Natural killer cell (primary cell): ENCODE results near the gene ECHS1. TPM values are rescaled to one million over a fixed set of nuclear protein-coding genes. Genes with fewer than 3 reads are reported as not detected.

ENCODE experiments used
- ATAC-seq, 3 donors: fragments of 150-1000 bp in 2 of 3; fragments of 200-7000 bp in 1 of 3; cut with Tn5 transposase; 1 replicate in 1 of 3; 2 replicates in 2 of 3; pipeline ENCODE4 v1.10.0; 2021; ENCODE audit warnings: mild to moderate bottlenecking in 2 of 3, moderate library complexity in 2 of 3
- DNase-seq, 2 donors: peaks; one replicate each; pipeline versions ENCODE4 v3.0.0 to v3.0.0-alpha.2; 2013 to 2021; ENCODE audit warnings: mixed read lengths in 1 of 2
- H3K27ac ChIP-seq: one replicate; pipeline ENCODE4 v1.5.1; 2013; ENCODE audit warnings: mild to moderate bottlenecking, low read length
- H3K27me3 ChIP-seq: one replicate; pipeline ENCODE4 v1.6.1; 2013; ENCODE audit warnings: low read length; ENCODE audit not compliant: control insufficient read depth, insufficient read depth
- H3K36me3 ChIP-seq: one replicate; pipeline ENCODE4 v1.6.1; 2013; ENCODE audit warnings: low read length; ENCODE audit not compliant: control insufficient read depth, insufficient read depth
- H3K4me1 ChIP-seq: one replicate; pipeline ENCODE4 v1.6.1; 2013; ENCODE audit warnings: low read length; ENCODE audit not compliant: control insufficient read depth, insufficient read depth
- H3K4me3 ChIP-seq: one replicate; pipeline ENCODE4 v1.5.1; 2013; ENCODE audit warnings: low read length
- H3K9me3 ChIP-seq: one replicate; pipeline ENCODE4 v1.6.1; 2013; ENCODE audit warnings: low read length; ENCODE audit not compliant: control insufficient read depth, insufficient read depth
- H3K27ac Mint-ChIP-seq, 2 donors: one replicate each; pipeline ENCODE4 v1.8.0; 2022; ENCODE audit warnings: mild to moderate bottlenecking in 2 of 2, mixed read lengths in 2 of 2, moderate library complexity in 1 of 2
- H3K27me3 Mint-ChIP-seq, 2 donors: one replicate each; pipeline ENCODE4 v1.8.0; 2022; ENCODE audit warnings: low read depth in 2 of 2, mixed read lengths in 2 of 2
- H3K36me3 Mint-ChIP-seq: one replicate; pipeline ENCODE4 v1.8.0; 2022; ENCODE audit warnings: mixed read lengths
- H3K4me1 Mint-ChIP-seq, 2 donors: one replicate each; pipeline ENCODE4 v1.8.0; 2022; ENCODE audit warnings: mixed read lengths in 2 of 2
- H3K4me3 Mint-ChIP-seq: one replicate; pipeline ENCODE4 v1.8.0; 2022; ENCODE audit warnings: mild to moderate bottlenecking, moderate library complexity, mixed read lengths
- H3K9me3 Mint-ChIP-seq, 2 donors: one replicate each; pipeline ENCODE4 v1.8.0; 2022; ENCODE audit warnings: mixed read lengths in 2 of 2
- WGBS: methylation state at CpG from one replicate; pipeline ENCODE4 v1.1.7; 2013; ENCODE audit warnings: missing lambda C conversion rate; ENCODE audit not compliant: insufficient coverage; 5-methylcytosine and 5-hydroxymethylcytosine counted together
- intact Hi-C: fragments of 100-400 bp; cut with micrococcal nuclease; formaldehyde crosslinking; loops from one replicate; pipeline ENCODE4 v1.14.2; 2022
- total RNA-seq, 4 donors: library from RNA; stranded (reverse); fragments of 120-200 nt in 1 of 4; gene quantifications; one replicate each; pipeline versions ENCODE4 v1.2.3 to v1.2.4, GENCODE V29; 2013 to 2022
- TF ChIP-seq, protein P1 (sequence below): fragments of 200-600 bp; IDR thresholded peaks from one replicate; pipeline ENCODE4 v1.8.0; 2022; ENCODE audit warnings: antibody characterized with exemption

ECHS1 gene
- total RNA-seq, 3 donors from 2014 or later (not counting 1 experiment from before 2014, with no cell fraction given): 17.7 to 21.3 (median 19.9) TPM

DNA sequence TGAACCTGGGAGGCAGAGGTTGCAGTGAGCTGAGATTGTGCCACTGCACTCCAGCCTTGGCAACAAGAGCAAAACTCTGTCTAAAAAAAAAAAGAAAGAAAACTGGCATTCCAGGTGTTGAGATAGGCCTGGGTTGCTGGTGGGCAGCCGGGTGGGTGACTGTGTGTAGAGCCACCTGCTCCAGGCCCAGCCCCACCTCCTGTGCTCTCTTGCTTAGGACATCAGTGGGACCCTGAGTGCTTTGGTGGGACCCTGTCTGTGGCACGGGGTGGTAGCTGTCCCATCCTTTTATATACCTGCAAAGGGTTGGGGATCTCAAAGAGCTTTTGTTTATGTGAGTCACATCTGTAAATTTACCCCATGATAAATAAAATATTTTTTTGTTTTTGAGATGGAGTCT, 12.1 kb upstream of the ECHS1 start:
- H3K4me3 ChIP-seq: no peak overlapping the region
- peaks cover 14 to 20% of the 10 kb centered on the region in 2 donors for H3K4me1 Mint-ChIP-seq
- intact Hi-C loops: no loop called here
- H3K9me3 Mint-ChIP-seq: no peaks in the 10 kb centered on the region
- no peaks in the 10 kb centered on the region for H3K9me3 ChIP-seq
- no peaks in the 10 kb centered on the region for H3K27me3 ChIP-seq
- H3K4me3 Mint-ChIP-seq: no peak overlapping the region
- no peaks in the 10 kb centered on the region for H3K36me3 Mint-ChIP-seq
- H3K4me1 ChIP-seq: peaks cover 36% of the 10 kb centered on the region
- H3K27ac ChIP-seq: no peak overlapping the region
- WGBS: 98% methylated on average over 2 of the region's 2 CpGs
- ATAC-seq (no peak), DNase-seq (no peak)
- H3K27ac Mint-ChIP-seq: no peak overlapping the region
- TF ChIP-seq, protein P1, sequence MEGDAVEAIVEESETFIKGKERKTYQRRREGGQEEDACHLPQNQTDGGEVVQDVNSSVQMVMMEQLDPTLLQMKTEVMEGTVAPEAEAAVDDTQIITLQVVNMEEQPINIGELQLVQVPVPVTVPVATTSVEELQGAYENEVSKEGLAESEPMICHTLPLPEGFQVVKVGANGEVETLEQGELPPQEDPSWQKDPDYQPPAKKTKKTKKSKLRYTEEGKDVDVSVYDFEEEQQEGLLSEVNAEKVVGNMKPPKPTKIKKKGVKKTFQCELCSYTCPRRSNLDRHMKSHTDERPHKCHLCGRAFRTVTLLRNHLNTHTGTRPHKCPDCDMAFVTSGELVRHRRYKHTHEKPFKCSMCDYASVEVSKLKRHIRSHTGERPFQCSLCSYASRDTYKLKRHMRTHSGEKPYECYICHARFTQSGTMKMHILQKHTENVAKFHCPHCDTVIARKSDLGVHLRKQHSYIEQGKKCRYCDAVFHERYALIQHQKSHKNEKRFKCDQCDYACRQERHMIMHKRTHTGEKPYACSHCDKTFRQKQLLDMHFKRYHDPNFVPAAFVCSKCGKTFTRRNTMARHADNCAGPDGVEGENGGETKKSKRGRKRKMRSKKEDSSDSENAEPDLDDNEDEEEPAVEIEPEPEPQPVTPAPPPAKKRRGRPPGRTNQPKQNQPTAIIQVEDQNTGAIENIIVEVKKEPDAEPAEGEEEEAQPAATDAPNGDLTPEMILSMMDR: no peak
- peaks cover 4% of the 10 kb centered on the region for H3K36me3 ChIP-seq
- H3K27me3 Mint-ChIP-seq: no peaks in the 10 kb centered on the region

- Mint-ChIP-seq H3K4me3 (no peak overlapping the region), H3K9me3 (no peaks in the 10 kb centered on the region), H3K27ac (no peak overlapping the region), H3K27me3 (no peaks in the 10 kb centered on the region), H3K36me3 (no peaks in the 10 kb centered on the region), H3K4me1 (peaks cover 6 to 14% of the 10 kb centered on the region in 2 donors)
- Histone ChIP-seq H3K27ac (no peak overlapping the region), H3K9me3 (no peaks in the 10 kb centered on the region), H3K36me3 (peaks cover 4% of the 10 kb centered on the region), H3K4me1 (peaks cover 33% of the 10 kb centered on the region), H3K27me3 (no peaks in the 10 kb centered on the region), H3K4me3 (no peak overlapping the region)
- no peak for DNase-seq
- WGBS: 94% methylated on average over 13 of the region's 13 CpGs
- intact Hi-C loops: no loop called here
- TF ChIP-seq, protein P1: no peak
- no peak for ATAC-seq
Observed at GRCh38 chr10:133384071-133384470, 10.9 kb upstream of the ECHS1 start.

DNA sequence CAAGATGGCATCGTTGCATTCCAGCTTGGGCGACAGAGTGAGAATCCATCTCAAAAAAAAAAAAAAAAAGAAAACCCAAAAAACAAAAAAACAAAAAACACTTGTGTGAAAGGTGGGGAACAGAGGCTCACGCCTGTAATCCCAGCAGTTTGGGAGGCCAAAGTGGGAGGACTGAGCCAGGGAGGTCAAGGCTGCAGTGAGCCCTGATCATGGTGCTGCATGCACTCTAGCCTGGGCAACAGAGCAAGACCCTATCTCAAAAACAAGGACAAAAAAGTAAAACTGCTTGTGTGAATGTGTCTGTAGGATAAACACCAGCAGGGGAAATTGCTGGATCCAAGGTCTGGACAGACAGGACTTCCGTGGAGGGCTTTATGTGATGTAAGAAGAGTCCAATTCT, 10.4 kb upstream of the ECHS1 start:
- intact Hi-C loops: no loop called here
- H3K4me1 ChIP-seq: peaks cover 28% of the 10 kb centered on the region
- Mint-ChIP-seq H3K27ac (no peak overlapping the region), H3K36me3 (no peaks in the 10 kb centered on the region), H3K4me3 (no peak overlapping the region), H3K27me3 (no peaks in the 10 kb centered on the region), H3K9me3 (no peaks in the 10 kb centered on the region), H3K4me1 (peaks cover under 1 to 9% of the 10 kb centered on the region in 2 donors)
- ATAC-seq (no peak), DNase-seq (no peak)
- TF ChIP-seq, protein P1: no peak
- no peaks in the 10 kb centered on the region for H3K27me3 ChIP-seq
- no peaks in the 10 kb centered on the region for H3K9me3 ChIP-seq
- no peak overlapping the region for H3K27ac ChIP-seq
- WGBS: 98% methylated on average over 2 of the region's 4 CpGs
- peaks cover 4% of the 10 kb centered on the region for H3K36me3 ChIP-seq
- no peak overlapping the region for H3K4me3 ChIP-seq

DNA sequence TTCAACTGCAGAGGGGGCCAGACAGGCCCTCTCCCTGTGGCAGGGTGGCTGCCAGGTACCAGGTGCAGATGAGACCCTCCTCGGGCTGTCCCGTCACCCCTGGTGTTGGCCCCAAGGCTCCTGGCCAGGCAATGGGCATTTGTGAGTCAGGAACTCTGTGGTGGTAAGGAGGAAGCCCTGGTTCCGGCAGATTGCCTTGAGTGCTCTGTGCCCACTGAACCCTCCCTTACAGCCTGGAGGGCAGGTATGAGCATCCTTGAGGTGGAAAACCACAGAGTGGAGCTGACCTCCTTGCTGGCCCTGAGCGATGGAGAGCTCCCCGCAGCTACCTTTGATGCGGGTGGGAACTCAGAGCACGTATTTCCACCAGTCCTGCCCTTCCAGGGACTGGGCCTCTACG, 7.9 kb upstream of the ECHS1 start:
- no peak for DNase-seq
- H3K27me3 ChIP-seq: no peaks in the 10 kb centered on the region
- H3K9me3 ChIP-seq: no peaks in the 10 kb centered on the region
- no peaks in the 10 kb centered on the region for H3K9me3 Mint-ChIP-seq
- no peak overlapping the region for H3K4me3 ChIP-seq
- H3K36me3 ChIP-seq: peaks cover 4% of the 10 kb centered on the region
- peaks cover 0 to 14% of the 10 kb centered on the region in 2 donors for H3K4me1 Mint-ChIP-seq
- peaks cover 36% of the 10 kb centered on the region for H3K4me1 ChIP-seq
- intact Hi-C loops: no loop called here
- ATAC-seq: no peak
- H3K27ac ChIP-seq: no peak overlapping the region
- H3K4me3 Mint-ChIP-seq: no peak overlapping the region
- no peak overlapping the region for H3K27ac Mint-ChIP-seq
- WGBS: 42% methylated on average over 8 of the region's 8 CpGs
- TF ChIP-seq, protein P1: no peak
- no peaks in the 10 kb centered on the region for H3K27me3 Mint-ChIP-seq
- H3K36me3 Mint-ChIP-seq: no peaks in the 10 kb centered on the region
